ENCODE data around the gene RAET1G. TPM values are rescaled to one million over a fixed set of nuclear protein-coding genes. Genes with fewer than 3 reads are reported as not detected.

RAET1G gene
- total and polyA plus RNA-seq, 9 of the 15 experiments (the other 6 are each of a cell fraction or from before 2014, with no cell fraction given), result 0.11 TPM; not detected in 8

DNA sequence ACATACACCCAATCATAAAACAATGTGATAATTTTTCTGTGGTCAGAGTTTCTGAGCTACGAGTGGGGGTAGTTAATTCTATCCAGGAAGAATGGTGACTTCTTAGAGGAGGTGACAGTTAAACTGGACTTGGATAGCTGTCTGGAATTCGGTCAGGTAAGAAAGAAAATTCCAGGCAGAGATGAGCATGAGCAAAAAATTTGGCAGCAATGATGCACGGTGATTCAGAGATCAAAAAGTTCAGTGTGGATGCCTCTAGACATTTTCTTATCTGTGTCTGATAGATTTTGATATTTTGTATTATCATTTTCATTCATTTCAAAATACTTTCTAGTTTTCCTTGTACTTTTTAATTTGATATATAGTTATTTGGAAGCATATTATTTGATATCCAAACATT is 37.0 kb downstream of the RAET1G start:
- H3K4me2 ChIP-seq (ENCODE audit: insufficient read depth, low read length), result no peak overlapping the region
- H3K9ac ChIP-seq (ENCODE audit: insufficient read depth in 1 of 2, low read depth in 2 of 2, low read length in 2 of 2), result no peak overlapping the region
- H3K9me1 ChIP-seq (ENCODE audit: control insufficient read depth, insufficient read depth, low read length), result no peaks in the 10 kb centered on the region
- intact Hi-C loops (cut with micrococcal nuclease) (no loop called here), in situ Hi-C loops (cut with MboI) (no loop called here)
- no peaks in the 10 kb centered on the region for H3K4me1 ChIP-seq (replicated peaks in 1 of 2; ENCODE audit: control insufficient read depth in 2 of 2, insufficient read depth in 2 of 2, low read length in 2 of 2)
- TF ChIP-seq, protein P1, sequence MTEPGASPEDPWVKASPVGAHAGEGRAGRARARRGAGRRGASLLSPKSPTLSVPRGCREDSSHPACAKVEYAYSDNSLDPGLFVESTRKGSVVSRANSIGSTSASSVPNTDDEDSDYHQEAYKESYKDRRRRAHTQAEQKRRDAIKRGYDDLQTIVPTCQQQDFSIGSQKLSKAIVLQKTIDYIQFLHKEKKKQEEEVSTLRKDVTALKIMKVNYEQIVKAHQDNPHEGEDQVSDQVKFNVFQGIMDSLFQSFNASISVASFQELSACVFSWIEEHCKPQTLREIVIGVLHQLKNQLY (CRISPR knock-in tag; conservative IDR thresholded peaks at IDR 0.05), result no peak
- no peak for TF ChIP-seq NFIX (CRISPR knock-in tag; IDR thresholded peaks at IDR 0.05; ENCODE audit: low read depth)
- TF ChIP-seq SRF (CRISPR knock-in tag; IDR thresholded peaks at IDR 0.05), result no peak
- no peak for TF ChIP-seq ZNF507 (tag; conservative IDR thresholded peaks at IDR 0.05)
- no peak for TF ChIP-seq RFX7 (CRISPR knock-in tag; IDR thresholded peaks at IDR 0.05)
- no peak for TF ChIP-seq ZNF24 (IDR thresholded peaks at IDR 0.05)
- peaks cover 52 to 62% of the 10 kb centered on the region in 2 experiments; a peak in 4 of 5 replicates for H3K27me3 ChIP-seq (ENCODE audit: control insufficient read depth in 2 of 2, insufficient read depth in 2 of 2, low read length in 2 of 2)
- no peaks in the 10 kb centered on the region for H4K20me1 ChIP-seq (replicated peaks; ENCODE audit: control insufficient read depth, insufficient read depth, low read length)
- CTCF ChIA-PET (ENCODE audit: low intra/inter-chr PET ratio), result no interaction called here
- no peaks in the 10 kb centered on the region for H3K9me3 ChIP-seq (replicated peaks; ENCODE audit: control insufficient read depth, insufficient read depth, low read depth, low read length)
- FAIRE-seq, result peak; percentile 76
- H2AFZ ChIP-seq (ENCODE audit: low read depth, low read length), result no peak overlapping the region
- no peak overlapping the region for H3K4me3 ChIP-seq
- ATAC-seq, result no peak
- H3K36me3 ChIP-seq (ENCODE audit: control insufficient read depth, insufficient read depth, low read length), result no peaks in the 10 kb centered on the region
- no peaks in the 10 kb centered on the region for H3K79me2 ChIP-seq (ENCODE audit: control insufficient read depth, insufficient read depth, low read length)
- BruUV-seq (replicated peaks), result no TSS peak
- POLR2A ChIA-PET, result interaction anchor here (1.7 kb wide), 1 partner anchor 14 kb away, joined by 6 read pairs; no protein-coding TSS in a partner anchor
- no peak for DNase-seq (ENCODE audit: extremely low read depth in 1 of 4, low spot score in 3 of 4)
- no peak overlapping the region for H3K27ac ChIP-seq (ENCODE audit: extremely low read depth, low read depth, low read length)
- 1% methylated on average over 3 of the region's 3 CpGs for WGBS (ENCODE audit: insufficient coverage, low coverage, missing lambda C conversion rate)
